A673 (cell line): ENCODE data around the gene ANO2. TPM values are rescaled to one million over a fixed set of nuclear protein-coding genes. Genes with fewer than 3 reads are reported as not detected.

Experiments used
- BruUV-seq: library from RNA; stranded (reverse); fragments of 400-500 nt; replicated peaks from 2 replicates; lab custom pipeline; 2021; lab: Mats Ljungman, UMichigan
- CTCF ChIA-PET: fragments of 300-600 bp; sonication (Branson Sonifier 250); formaldehyde crosslinking; loops from one replicate; lab custom pipeline; 2022; ENCODE audit warnings: antibody characterized with exemption; lab: Charles Lee
- POLR2A ChIA-PET: fragments of 300-600 bp; sonication (Branson Sonifier 250); formaldehyde crosslinking; loops from one replicate; lab custom pipeline; 2022; ENCODE audit warnings: antibody characterized with exemption; ENCODE audit not compliant: low non-redundant PET; lab: Charles Lee
- DNase-seq: peaks from one replicate; pipeline ENCODE4 v3.0.0-alpha.2; 2015; ENCODE audit warnings: low spot score
- H3K27ac ChIP-seq: fragments of 200-600 bp; sonication (generic); 2 replicates; pipeline ENCODE4 v1.5.1; 2016; ENCODE audit warnings: mixed run types, low read depth, mild to moderate bottlenecking, mixed read lengths, antibody characterized with exemption, low read length; ENCODE audit not compliant: poor library complexity, severe bottlenecking
- H3K27me3 ChIP-seq: fragments of 200-600 bp; sonication (generic); replicated peaks from 2 replicates; pipeline ENCODE4 v1.6.1; 2017; ENCODE audit warnings: mixed run types, low read depth, mild to moderate bottlenecking, mixed read lengths, antibody characterized with exemption, low read length; ENCODE audit not compliant: insufficient read depth, poor library complexity
- H3K36me3 ChIP-seq: fragments of 200-600 bp; sonication (generic); 2 replicates; pipeline ENCODE4 v1.6.1; 2016; ENCODE audit warnings: mixed run types, mild to moderate bottlenecking, mixed read lengths, antibody characterized with exemption, low read length; ENCODE audit not compliant: insufficient read depth, poor library complexity, severe bottlenecking
- H3K4me1 ChIP-seq: fragments of 200-600 bp; sonication (generic); 2 replicates; pipeline ENCODE4 v1.6.1; 2017; ENCODE audit warnings: mixed run types, mild to moderate bottlenecking, mixed read lengths, antibody characterized with exemption, low read length; ENCODE audit not compliant: insufficient read depth, poor library complexity, severe bottlenecking
- H3K4me3 ChIP-seq: fragments of 200-600 bp; sonication (generic); 2 replicates; pipeline ENCODE4 v1.5.1; 2016; ENCODE audit warnings: low read depth, mixed run types, mild to moderate bottlenecking, mixed read lengths, low read length; ENCODE audit not compliant: poor library complexity, severe bottlenecking
- H3K9me3 ChIP-seq: fragments of 200-600 bp; sonication (generic); 2 replicates; pipeline ENCODE4 v1.6.1; 2016; ENCODE audit warnings: mixed run types, low read depth, mild to moderate bottlenecking, mixed read lengths, antibody characterized with exemption, low read length; ENCODE audit not compliant: poor library complexity, severe bottlenecking
- EZH2 ChIP-seq: fragments of 200-600 bp; sonication (generic); IDR thresholded peaks from 2 replicates; pipeline ENCODE4 v1.6.1; 2017; ENCODE audit warnings: borderline replicate concordance, low read depth, mild to moderate bottlenecking, mixed read lengths, antibody characterized with exemption, low read length; ENCODE audit not compliant: poor library complexity, severe bottlenecking
- intact Hi-C: fragments of 100-400 bp; cut with micrococcal nuclease; formaldehyde crosslinking; loops from one replicate; pipeline ENCODE4 v1.10.0; 2022; ENCODE audit not compliant: unreplicated experiment
- total RNA-seq: library from RNA; stranded (reverse); gene quantifications from 2 replicates; pipeline ENCODE4 v1.2.3, GENCODE V29; 2021
- TF ChIP-seq, protein P1 (sequence below): fragments of 300-800, 200-600 bp; sonication (generic); conservative IDR thresholded peaks from 2 replicates; pipeline ENCODE4 v1.5.1; 2017; ENCODE audit warnings: low read depth, mild to moderate bottlenecking, antibody characterized with exemption, low read length, moderate library complexity, mixed read lengths

Gene ANO2
- total RNA-seq, 1 experiment from 2014 or later: not detected

GRCh38 chr12:5654019-5654418 is 291.0 kb downstream of the ANO2 start:
- BruUV-seq: no TSS peak
- Histone ChIP-seq H3K27me3 (peaks cover 23% of the 10 kb centered on the region), H3K36me3 (no peaks in the 10 kb centered on the region), H3K4me1 (no peaks in the 10 kb centered on the region), H3K9me3 (no peaks in the 10 kb centered on the region), H3K4me3 (no peak overlapping the region), H3K27ac (no peak overlapping the region)
- intact Hi-C loops: no loop called here
- DNase-seq: no peak
- ChIA-PET CTCF (no interaction called here), POLR2A (no interaction called here)
- no peak for TF ChIP-seq EZH2
- TF ChIP-seq, protein P1, sequence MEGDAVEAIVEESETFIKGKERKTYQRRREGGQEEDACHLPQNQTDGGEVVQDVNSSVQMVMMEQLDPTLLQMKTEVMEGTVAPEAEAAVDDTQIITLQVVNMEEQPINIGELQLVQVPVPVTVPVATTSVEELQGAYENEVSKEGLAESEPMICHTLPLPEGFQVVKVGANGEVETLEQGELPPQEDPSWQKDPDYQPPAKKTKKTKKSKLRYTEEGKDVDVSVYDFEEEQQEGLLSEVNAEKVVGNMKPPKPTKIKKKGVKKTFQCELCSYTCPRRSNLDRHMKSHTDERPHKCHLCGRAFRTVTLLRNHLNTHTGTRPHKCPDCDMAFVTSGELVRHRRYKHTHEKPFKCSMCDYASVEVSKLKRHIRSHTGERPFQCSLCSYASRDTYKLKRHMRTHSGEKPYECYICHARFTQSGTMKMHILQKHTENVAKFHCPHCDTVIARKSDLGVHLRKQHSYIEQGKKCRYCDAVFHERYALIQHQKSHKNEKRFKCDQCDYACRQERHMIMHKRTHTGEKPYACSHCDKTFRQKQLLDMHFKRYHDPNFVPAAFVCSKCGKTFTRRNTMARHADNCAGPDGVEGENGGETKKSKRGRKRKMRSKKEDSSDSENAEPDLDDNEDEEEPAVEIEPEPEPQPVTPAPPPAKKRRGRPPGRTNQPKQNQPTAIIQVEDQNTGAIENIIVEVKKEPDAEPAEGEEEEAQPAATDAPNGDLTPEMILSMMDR: no peak

- ChIA-PET CTCF (no interaction called here), POLR2A (no interaction called here)
- TF ChIP-seq EZH2: no peak
- TF ChIP-seq, protein P1: no peak
- DNase-seq: no peak
- Histone ChIP-seq H3K27ac (no peak overlapping the region), H3K4me3 (no peak overlapping the region), H3K27me3 (peaks cover 48% of the 10 kb centered on the region), H3K4me1 (no peaks in the 10 kb centered on the region), H3K9me3 (no peaks in the 10 kb centered on the region), H3K36me3 (no peaks in the 10 kb centered on the region)
- no TSS peak for BruUV-seq
- intact Hi-C loops: no loop called here
Observed at GRCh38 chr12:5650829-5651461, 294.1 kb downstream of the ANO2 start.

GRCh38 chr12:5650281-5650680 is 294.8 kb downstream of the ANO2 start:
- H3K36me3 ChIP-seq: no peaks in the 10 kb centered on the region
- no peak overlapping the region for H3K4me3 ChIP-seq
- ChIA-PET CTCF (no interaction called here), POLR2A (no interaction called here)
- no peak for DNase-seq
- no peaks in the 10 kb centered on the region for H3K9me3 ChIP-seq
- H3K4me1 ChIP-seq: no peaks in the 10 kb centered on the region
- no peak for TF ChIP-seq EZH2
- TF ChIP-seq, protein P1: no peak
- intact Hi-C loops: no loop called here
- peaks cover 52% of the 10 kb centered on the region for H3K27me3 ChIP-seq
- BruUV-seq: no TSS peak
- no peak overlapping the region for H3K27ac ChIP-seq
